ENCODE data around the gene MAST4. TPM values are rescaled to one million over a fixed set of nuclear protein-coding genes. Genes with fewer than 3 reads are reported as not detected.

MAST4 gene
- total RNA-seq, 1 donor from 2014 or later: 10.5 TPM

DNA sequence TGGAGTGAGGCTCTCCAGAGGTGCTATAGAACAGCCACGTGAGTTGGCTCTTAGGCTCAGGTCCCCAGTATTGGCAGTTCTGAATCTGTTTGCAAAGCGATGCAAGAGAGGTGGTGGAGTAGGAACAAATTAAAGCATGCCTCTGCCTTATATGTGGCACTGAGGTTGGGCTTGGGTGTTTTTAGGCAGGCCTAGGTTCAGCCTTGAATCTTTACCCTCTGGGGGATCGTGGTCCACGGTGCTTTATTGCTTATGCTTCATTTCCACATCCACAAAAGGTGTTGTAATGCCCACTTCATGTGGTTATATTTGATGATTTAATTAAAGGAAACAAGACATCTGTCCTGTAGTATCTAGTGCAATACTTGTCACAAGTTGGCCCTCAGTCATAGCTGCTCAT, 544.2 kb downstream of the MAST4 start:
- H3K9me3 Mint-ChIP-seq (ENCODE audit: unreplicated experiment): no peaks in the 10 kb centered on the region
- DNase-seq (ENCODE audit: extremely low spot score, unreplicated experiment): no peak
- TF ChIP-seq, protein P1, sequence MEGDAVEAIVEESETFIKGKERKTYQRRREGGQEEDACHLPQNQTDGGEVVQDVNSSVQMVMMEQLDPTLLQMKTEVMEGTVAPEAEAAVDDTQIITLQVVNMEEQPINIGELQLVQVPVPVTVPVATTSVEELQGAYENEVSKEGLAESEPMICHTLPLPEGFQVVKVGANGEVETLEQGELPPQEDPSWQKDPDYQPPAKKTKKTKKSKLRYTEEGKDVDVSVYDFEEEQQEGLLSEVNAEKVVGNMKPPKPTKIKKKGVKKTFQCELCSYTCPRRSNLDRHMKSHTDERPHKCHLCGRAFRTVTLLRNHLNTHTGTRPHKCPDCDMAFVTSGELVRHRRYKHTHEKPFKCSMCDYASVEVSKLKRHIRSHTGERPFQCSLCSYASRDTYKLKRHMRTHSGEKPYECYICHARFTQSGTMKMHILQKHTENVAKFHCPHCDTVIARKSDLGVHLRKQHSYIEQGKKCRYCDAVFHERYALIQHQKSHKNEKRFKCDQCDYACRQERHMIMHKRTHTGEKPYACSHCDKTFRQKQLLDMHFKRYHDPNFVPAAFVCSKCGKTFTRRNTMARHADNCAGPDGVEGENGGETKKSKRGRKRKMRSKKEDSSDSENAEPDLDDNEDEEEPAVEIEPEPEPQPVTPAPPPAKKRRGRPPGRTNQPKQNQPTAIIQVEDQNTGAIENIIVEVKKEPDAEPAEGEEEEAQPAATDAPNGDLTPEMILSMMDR (IDR thresholded peaks at IDR 0.05): no peak
- H3K4me3 Mint-ChIP-seq (ENCODE audit: unreplicated experiment): no peak overlapping the region
- H3K36me3 Mint-ChIP-seq (ENCODE audit: unreplicated experiment): peaks cover 27% of the 10 kb centered on the region
- H3K27ac Mint-ChIP-seq (ENCODE audit: unreplicated experiment): no peak overlapping the region
- no peaks in the 10 kb centered on the region for H3K27me3 Mint-ChIP-seq (ENCODE audit: unreplicated experiment)
- H3K4me1 Mint-ChIP-seq (ENCODE audit: unreplicated experiment): no peaks in the 10 kb centered on the region

DNA sequence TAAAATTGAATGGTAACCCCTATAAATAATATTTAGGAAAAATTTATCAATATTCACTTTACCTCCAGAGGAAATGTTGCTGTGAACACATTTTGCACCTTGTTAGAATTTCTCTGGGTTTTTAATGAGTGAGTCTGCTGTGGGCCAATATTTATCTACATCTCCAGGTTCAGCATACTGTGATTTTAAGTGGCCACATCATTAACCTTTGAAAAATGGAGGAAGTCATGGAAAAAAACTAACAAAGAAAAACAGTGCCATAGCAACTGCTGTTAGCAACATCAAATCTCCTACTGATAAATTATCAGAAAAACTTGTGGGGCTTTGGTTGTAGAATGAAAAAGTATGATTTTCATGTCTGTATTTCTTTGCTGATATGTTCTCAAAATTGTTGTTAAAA, 545.5 kb downstream of the MAST4 start:
- DNase-seq (ENCODE audit: extremely low spot score, unreplicated experiment): no peak
- no peaks in the 10 kb centered on the region for H3K4me1 Mint-ChIP-seq (ENCODE audit: unreplicated experiment)
- TF ChIP-seq, protein P1 (IDR thresholded peaks at IDR 0.05): no peak
- no peak overlapping the region for H3K27ac Mint-ChIP-seq (ENCODE audit: unreplicated experiment)
- H3K4me3 Mint-ChIP-seq (ENCODE audit: unreplicated experiment): no peak overlapping the region
- no peaks in the 10 kb centered on the region for H3K9me3 Mint-ChIP-seq (ENCODE audit: unreplicated experiment)
- no peaks in the 10 kb centered on the region for H3K27me3 Mint-ChIP-seq (ENCODE audit: unreplicated experiment)
- peaks cover 25% of the 10 kb centered on the region for H3K36me3 Mint-ChIP-seq (ENCODE audit: unreplicated experiment)

DNA sequence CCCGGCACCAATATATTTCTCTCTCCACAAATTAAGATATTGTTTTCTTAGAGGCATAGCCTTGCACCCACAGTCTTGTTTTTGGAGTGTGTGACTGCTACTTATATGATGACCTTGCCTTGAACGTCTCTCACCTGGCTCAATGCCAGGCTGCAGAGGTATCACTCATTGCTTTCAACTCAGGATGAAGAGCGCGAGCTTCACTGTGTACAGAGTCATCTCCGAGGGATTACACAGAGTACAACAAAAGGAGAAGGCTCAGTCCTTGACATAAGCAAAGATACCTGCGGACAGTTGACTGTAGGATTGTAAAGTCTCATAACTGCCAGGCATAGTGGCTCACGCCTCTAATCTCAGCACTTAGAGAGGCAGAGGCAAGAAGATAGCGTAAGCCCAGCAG, 546.6 kb downstream of the MAST4 start:
- no peak overlapping the region for H3K27ac Mint-ChIP-seq (ENCODE audit: unreplicated experiment)
- H3K27me3 Mint-ChIP-seq (ENCODE audit: unreplicated experiment): no peaks in the 10 kb centered on the region
- no peak for DNase-seq (ENCODE audit: extremely low spot score, unreplicated experiment)
- TF ChIP-seq, protein P1 (IDR thresholded peaks at IDR 0.05): no peak
- H3K36me3 Mint-ChIP-seq (ENCODE audit: unreplicated experiment): peaks cover 28% of the 10 kb centered on the region
- H3K9me3 Mint-ChIP-seq (ENCODE audit: unreplicated experiment): no peaks in the 10 kb centered on the region
- no peak overlapping the region for H3K4me3 Mint-ChIP-seq (ENCODE audit: unreplicated experiment)
- H3K4me1 Mint-ChIP-seq (ENCODE audit: unreplicated experiment): no peaks in the 10 kb centered on the region

DNA sequence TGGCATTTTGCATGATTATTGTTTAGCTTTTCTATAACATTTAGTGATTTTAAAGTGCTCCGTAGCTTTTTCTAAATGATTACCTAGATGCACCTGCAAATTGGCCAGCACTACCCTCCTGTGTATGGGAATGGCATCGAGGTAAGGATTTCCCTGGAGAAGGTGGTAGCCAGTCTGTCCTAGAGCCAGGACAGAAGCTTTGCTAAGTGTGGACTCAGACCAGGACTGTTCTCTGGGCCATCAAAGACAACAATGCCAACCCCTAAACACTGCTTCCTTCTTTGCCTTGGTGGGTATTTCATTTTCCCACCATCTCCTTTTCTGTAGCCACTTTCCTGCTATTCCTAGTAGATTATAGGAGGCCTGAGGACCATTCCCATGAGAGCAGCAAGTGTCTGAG, 547.4 kb downstream of the MAST4 start:
- Mint-ChIP-seq H3K9me3 (ENCODE audit: unreplicated experiment) (no peaks in the 10 kb centered on the region), H3K4me3 (ENCODE audit: unreplicated experiment) (no peak overlapping the region), H3K27ac (ENCODE audit: unreplicated experiment) (no peak overlapping the region), H3K27me3 (ENCODE audit: unreplicated experiment) (no peaks in the 10 kb centered on the region), H3K36me3 (ENCODE audit: unreplicated experiment) (peaks cover 28% of the 10 kb centered on the region), H3K4me1 (ENCODE audit: unreplicated experiment) (no peaks in the 10 kb centered on the region)
- DNase-seq (ENCODE audit: extremely low spot score, unreplicated experiment): no peak
- TF ChIP-seq, protein P1 (IDR thresholded peaks at IDR 0.05): no peak

DNA sequence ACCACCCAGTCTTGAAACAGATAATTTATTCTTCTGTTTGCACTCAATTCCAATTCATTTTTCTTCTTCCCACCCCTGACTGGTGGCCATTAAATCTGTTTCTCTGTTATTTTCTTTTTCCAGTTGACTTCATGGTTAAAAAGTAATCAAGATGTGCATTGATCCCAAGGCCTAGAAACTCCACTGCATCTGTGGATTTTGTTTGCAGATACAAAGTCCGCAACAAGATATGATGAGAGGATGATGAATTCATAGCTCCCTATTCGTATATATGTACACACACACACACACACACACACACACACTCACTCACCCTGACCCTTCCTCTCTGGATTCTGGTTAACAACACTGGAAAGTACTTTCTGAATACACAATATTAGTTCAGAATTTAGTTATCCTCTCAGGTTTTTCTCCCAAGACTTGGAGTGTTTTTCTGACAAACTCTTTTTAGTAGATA, 548.0 kb downstream of the MAST4 start:
- Mint-ChIP-seq H3K27ac (ENCODE audit: unreplicated experiment) (no peak overlapping the region), H3K4me1 (ENCODE audit: unreplicated experiment) (no peaks in the 10 kb centered on the region), H3K9me3 (ENCODE audit: unreplicated experiment) (no peaks in the 10 kb centered on the region), H3K4me3 (ENCODE audit: unreplicated experiment) (no peak overlapping the region), H3K27me3 (ENCODE audit: unreplicated experiment) (no peaks in the 10 kb centered on the region), H3K36me3 (ENCODE audit: unreplicated experiment) (peaks cover 28% of the 10 kb centered on the region)
- TF ChIP-seq, protein P1 (IDR thresholded peaks at IDR 0.05): no peak
- no peak for DNase-seq (ENCODE audit: extremely low spot score, unreplicated experiment)

Data from osteocyte (in vitro differentiated cells).